ENCODE results near the gene MRPL9. TPM values are rescaled to one million over a fixed set of nuclear protein-coding genes. Genes with fewer than 3 reads are reported as not detected.
"Not testable (repeated sequence)": the region's sequence is repeated elsewhere in the genome, so short reads cannot be mapped to it uniquely, and the experiment has no call there.

The MRPL9 gene
- total RNA-seq, 1 donor from 2014 or later = 58.5 TPM

GRCh38 chr1:151739590-151740355 is 23.5 kb downstream of the MRPL9 start:
- no peak overlapping the region for H3K4me3 Mint-ChIP-seq (ENCODE audit: unreplicated experiment)

GRCh38 chr1:151737479-151737878 is 25.8 kb downstream of the MRPL9 start:
- H3K9me3 ChIP-seq (ENCODE audit: insufficient read depth, low read depth, low read length) = peaks cover 7% of the 10 kb centered on the region
- DNase-seq (ENCODE audit: low read depth) = no peak
- no peaks in the 10 kb centered on the region for H3K4me1 ChIP-seq (ENCODE audit: insufficient read depth, low read length)
- no peak for TF ChIP-seq EZH2 (IDR thresholded peaks at IDR 0.05; ENCODE audit: insufficient read depth, low read length)
- TF ChIP-seq, protein P1, sequence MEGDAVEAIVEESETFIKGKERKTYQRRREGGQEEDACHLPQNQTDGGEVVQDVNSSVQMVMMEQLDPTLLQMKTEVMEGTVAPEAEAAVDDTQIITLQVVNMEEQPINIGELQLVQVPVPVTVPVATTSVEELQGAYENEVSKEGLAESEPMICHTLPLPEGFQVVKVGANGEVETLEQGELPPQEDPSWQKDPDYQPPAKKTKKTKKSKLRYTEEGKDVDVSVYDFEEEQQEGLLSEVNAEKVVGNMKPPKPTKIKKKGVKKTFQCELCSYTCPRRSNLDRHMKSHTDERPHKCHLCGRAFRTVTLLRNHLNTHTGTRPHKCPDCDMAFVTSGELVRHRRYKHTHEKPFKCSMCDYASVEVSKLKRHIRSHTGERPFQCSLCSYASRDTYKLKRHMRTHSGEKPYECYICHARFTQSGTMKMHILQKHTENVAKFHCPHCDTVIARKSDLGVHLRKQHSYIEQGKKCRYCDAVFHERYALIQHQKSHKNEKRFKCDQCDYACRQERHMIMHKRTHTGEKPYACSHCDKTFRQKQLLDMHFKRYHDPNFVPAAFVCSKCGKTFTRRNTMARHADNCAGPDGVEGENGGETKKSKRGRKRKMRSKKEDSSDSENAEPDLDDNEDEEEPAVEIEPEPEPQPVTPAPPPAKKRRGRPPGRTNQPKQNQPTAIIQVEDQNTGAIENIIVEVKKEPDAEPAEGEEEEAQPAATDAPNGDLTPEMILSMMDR (IDR thresholded peaks at IDR 0.05; ENCODE audit: insufficient read depth, low read depth, low read length) = no peak
- H3K9ac ChIP-seq (ENCODE audit: low read length) = no peak overlapping the region
- H3K27me3 ChIP-seq (ENCODE audit: insufficient read depth, low read length) = peaks cover 13% of the 10 kb centered on the region
- H3K79me2 ChIP-seq (ENCODE audit: insufficient read depth, low read length) = no peaks in the 10 kb centered on the region
- no peak for FAIRE-seq
- H2AFZ ChIP-seq (ENCODE audit: low read depth, low read length) = no peak overlapping the region
- Mint-ChIP-seq H3K27ac (ENCODE audit: unreplicated experiment) (no peak overlapping the region), H3K36me3 (ENCODE audit: low read depth, unreplicated experiment) (peaks cover 3% of the 10 kb centered on the region), H3K27me3 (ENCODE audit: low read depth, unreplicated experiment) (peaks cover 20% of the 10 kb centered on the region), H3K4me3 (ENCODE audit: unreplicated experiment) (no peak overlapping the region), H3K9me3 (ENCODE audit: unreplicated experiment) (peaks cover 6% of the 10 kb centered on the region), H3K4me1 (ENCODE audit: low read depth, unreplicated experiment) (peaks cover 5% of the 10 kb centered on the region)
- no peaks in the 10 kb centered on the region for H4K20me1 ChIP-seq (ENCODE audit: insufficient read depth, low read length)
- no peaks in the 10 kb centered on the region for H3K36me3 ChIP-seq (ENCODE audit: insufficient read depth, low read length)
- H3K4me2 ChIP-seq (ENCODE audit: low read length) = no peak overlapping the region
- H3K4me3 ChIP-seq (ENCODE audit: insufficient read depth, low read depth, low read length) = no peak overlapping the region
- H3K27ac ChIP-seq (ENCODE audit: low read depth, low read length) = no peak overlapping the region

More at GRCh38 chr1:151739590-151740355, 23.5 kb downstream of the MRPL9 start:
- H3K27me3 ChIP-seq (ENCODE audit: insufficient read depth, low read length) = peaks cover 22% of the 10 kb centered on the region
- H3K9me3 Mint-ChIP-seq (ENCODE audit: unreplicated experiment) = peaks cover 6% of the 10 kb centered on the region
- H3K36me3 ChIP-seq (ENCODE audit: insufficient read depth, low read length) = no peaks in the 10 kb centered on the region
- TF ChIP-seq EZH2 (IDR thresholded peaks at IDR 0.05; ENCODE audit: insufficient read depth, low read length) = no peak
- TF ChIP-seq, protein P1 (IDR thresholded peaks at IDR 0.05; ENCODE audit: insufficient read depth, low read depth, low read length) = no peak
- peaks cover 3% of the 10 kb centered on the region for H3K36me3 Mint-ChIP-seq (ENCODE audit: low read depth, unreplicated experiment)
- peaks cover 5% of the 10 kb centered on the region for H3K4me1 Mint-ChIP-seq (ENCODE audit: low read depth, unreplicated experiment)
- H3K27ac ChIP-seq (ENCODE audit: low read depth, low read length) = no peak overlapping the region
- H3K27me3 Mint-ChIP-seq (ENCODE audit: low read depth, unreplicated experiment) = peaks cover 28% of the 10 kb centered on the region
- no peaks in the 10 kb centered on the region for H4K20me1 ChIP-seq (ENCODE audit: insufficient read depth, low read length)
- no peak overlapping the region for H3K4me3 ChIP-seq (ENCODE audit: insufficient read depth, low read depth, low read length)
- DNase-seq (ENCODE audit: low read depth) = no peak
- FAIRE-seq = no peak
- no peak overlapping the region for H2AFZ ChIP-seq (ENCODE audit: low read depth, low read length)
- H3K4me1 ChIP-seq (ENCODE audit: insufficient read depth, low read length) = no peaks in the 10 kb centered on the region
- H3K4me2 ChIP-seq (ENCODE audit: low read length) = no peak overlapping the region
- no peak overlapping the region for H3K27ac Mint-ChIP-seq (ENCODE audit: unreplicated experiment)
- no peaks in the 10 kb centered on the region for H3K79me2 ChIP-seq (ENCODE audit: insufficient read depth, low read length)
- H3K9me3 ChIP-seq (ENCODE audit: insufficient read depth, low read depth, low read length) = peaks cover 7% of the 10 kb centered on the region
- H3K9ac ChIP-seq (ENCODE audit: low read length) = no peak overlapping the region

DNA sequence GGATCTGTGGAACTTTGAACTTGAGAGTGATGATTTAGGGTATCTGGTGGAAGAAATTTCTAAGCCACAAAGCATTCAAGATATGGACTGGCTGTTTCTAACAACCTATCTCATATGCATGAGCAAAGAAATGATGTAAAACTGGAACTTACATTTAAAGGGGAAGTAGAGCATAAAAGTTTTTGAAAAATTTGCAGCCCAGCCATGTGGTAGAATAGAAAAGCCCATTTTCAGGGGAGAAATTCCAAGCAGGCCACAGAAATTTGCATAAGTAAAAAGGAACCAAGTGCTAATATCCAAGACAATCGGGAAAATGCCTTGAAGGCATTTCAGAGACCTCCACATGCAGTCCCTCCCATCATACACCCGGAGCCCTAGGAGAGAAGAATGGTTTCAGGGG is 26.3 kb downstream of the MRPL9 start:
- Histone ChIP-seq H2AFZ (ENCODE audit: low read depth, low read length) (no peak overlapping the region), H3K9me3 (ENCODE audit: insufficient read depth, low read depth, low read length) (peaks cover 7% of the 10 kb centered on the region), H3K4me2 (ENCODE audit: low read length) (no peak overlapping the region), H4K20me1 (ENCODE audit: insufficient read depth, low read length) (no peaks in the 10 kb centered on the region), H3K4me3 (ENCODE audit: insufficient read depth, low read depth, low read length) (no peak overlapping the region), H3K9ac (ENCODE audit: low read length) (no peak overlapping the region), H3K36me3 (ENCODE audit: insufficient read depth, low read length) (no peaks in the 10 kb centered on the region), H3K4me1 (ENCODE audit: insufficient read depth, low read length) (no peaks in the 10 kb centered on the region), H3K79me2 (ENCODE audit: insufficient read depth, low read length) (no peaks in the 10 kb centered on the region), H3K27me3 (ENCODE audit: insufficient read depth, low read length) (peaks cover 13% of the 10 kb centered on the region), H3K27ac (ENCODE audit: low read depth, low read length) (no peak overlapping the region)
- FAIRE-seq (no peak), DNase-seq (ENCODE audit: low read depth) (no peak)
- Mint-ChIP-seq H3K4me1 (ENCODE audit: low read depth, unreplicated experiment) (peaks cover 5% of the 10 kb centered on the region), H3K9me3 (ENCODE audit: unreplicated experiment) (peaks cover 6% of the 10 kb centered on the region), H3K27me3 (ENCODE audit: low read depth, unreplicated experiment) (peaks cover 20% of the 10 kb centered on the region), H3K4me3 (ENCODE audit: unreplicated experiment) (no peak overlapping the region), H3K27ac (ENCODE audit: unreplicated experiment) (no peak overlapping the region), H3K36me3 (ENCODE audit: low read depth, unreplicated experiment) (peaks cover 3% of the 10 kb centered on the region)
- TF ChIP-seq, protein P1 (IDR thresholded peaks at IDR 0.05; ENCODE audit: insufficient read depth, low read depth, low read length) = no peak
- TF ChIP-seq EZH2 (IDR thresholded peaks at IDR 0.05; ENCODE audit: insufficient read depth, low read length) = no peak

DNA sequence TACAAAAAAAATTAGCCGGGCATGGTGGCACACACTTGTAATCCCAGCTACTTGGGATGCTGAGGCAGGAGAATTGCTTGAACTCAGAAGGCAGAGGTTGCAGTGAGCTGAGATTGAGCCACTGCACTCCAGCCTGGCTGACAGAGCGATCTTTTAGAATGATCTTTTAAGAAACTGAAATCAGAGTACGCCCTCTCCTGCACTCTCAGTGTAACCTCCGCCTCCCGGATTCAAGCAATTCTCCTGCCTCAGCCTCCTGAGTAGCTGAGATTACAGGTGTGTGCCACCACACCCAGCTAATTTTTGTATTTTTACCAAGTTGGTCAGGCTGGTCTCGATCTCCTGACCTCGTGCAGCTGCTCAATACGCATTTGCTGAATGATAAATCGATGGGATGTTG is 29.3 kb downstream of the MRPL9 start:
- H3K4me2 ChIP-seq (ENCODE audit: low read length); DNase-seq (ENCODE audit: low read depth); H3K4me1 ChIP-seq (ENCODE audit: insufficient read depth, low read length); H3K36me3 ChIP-seq (ENCODE audit: insufficient read depth, low read length); H3K27ac ChIP-seq (ENCODE audit: low read depth, low read length); H3K9me3 ChIP-seq (ENCODE audit: insufficient read depth, low read depth, low read length); H3K79me2 ChIP-seq (ENCODE audit: insufficient read depth, low read length); FAIRE-seq; H3K9me3 Mint-ChIP-seq (ENCODE audit: unreplicated experiment); H3K4me3 Mint-ChIP-seq (ENCODE audit: unreplicated experiment); H3K4me1 Mint-ChIP-seq (ENCODE audit: low read depth, unreplicated experiment); H3K27ac Mint-ChIP-seq (ENCODE audit: unreplicated experiment); H3K4me3 ChIP-seq (ENCODE audit: insufficient read depth, low read depth, low read length); H3K9ac ChIP-seq (ENCODE audit: low read length); H3K27me3 ChIP-seq (ENCODE audit: insufficient read depth, low read length); H4K20me1 ChIP-seq (ENCODE audit: insufficient read depth, low read length); H3K36me3 Mint-ChIP-seq (ENCODE audit: low read depth, unreplicated experiment); H2AFZ ChIP-seq (ENCODE audit: low read depth, low read length): not testable (repeated sequence)
- peaks cover 26% of the 10 kb centered on the region for H3K27me3 Mint-ChIP-seq (ENCODE audit: low read depth, unreplicated experiment)

Data from astrocyte (in vitro differentiated cells and primary cell).